Common myeloid progenitor, CD34-positive (primary cell): ENCODE data around the gene TBC1D8.

Experiments
- CTCF ChIA-PET: fragments of 350-600 bp; sonication (Branson Sonifier 250); formaldehyde crosslinking; loops from one replicate; lab custom pipeline; 2021; ENCODE audit warnings: antibody characterized with exemption; lab: Charles Lee
- POLR2A ChIA-PET: fragments of 350-600 bp; sonication (Branson Sonifier 250); formaldehyde crosslinking; loops from one replicate; lab custom pipeline; 2021; ENCODE audit warnings: antibody characterized with exemption; lab: Charles Lee
- DNase-seq, 3 donors: peaks; one replicate each; pipeline versions ENCODE4 v3.0.0 to v3.0.0-alpha.2; 2013
- H3K27ac ChIP-seq, 2 experiments: 1 replicate in 1 of 2; 2 replicates in 1 of 2; pipeline ENCODE4 v1.7.0; 2013; ENCODE audit warnings: inconsistent platforms in 2 of 2, low read length in 2 of 2, mild to moderate bottlenecking in 2 of 2, low read depth in 1 of 2, moderate library complexity in 1 of 2; ENCODE audit not compliant: severe bottlenecking in 2 of 2, insufficient read depth in 1 of 2, poor library complexity in 1 of 2
- H3K27me3 ChIP-seq, 5 experiments: replicated peaks in 2 of 5; 1 replicate in 3 of 5; 2 replicates in 2 of 5; pipeline versions ENCODE4 v1.6.1 to v1.7.0; 2013; ENCODE audit warnings: low read length in 4 of 5, mild to moderate bottlenecking in 2 of 5, moderate library complexity in 2 of 5, inconsistent platforms in 1 of 5; ENCODE audit not compliant: insufficient read depth in 5 of 5, control insufficient read depth in 4 of 5
- H3K36me3 ChIP-seq, 4 experiments: 1 replicate in 2 of 4; 2 replicates in 2 of 4; pipeline versions ENCODE4 v1.6.1 to v1.7.0; 2013; ENCODE audit warnings: low read length in 3 of 4, control low read depth in 1 of 4, mild to moderate bottlenecking in 1 of 4; ENCODE audit not compliant: control insufficient read depth in 4 of 4, insufficient read depth in 4 of 4
- H3K4me1 ChIP-seq, 4 experiments: 1 replicate in 3 of 4; 2 replicates in 1 of 4; pipeline versions ENCODE4 v1.6.1 to v1.7.1; 2013; ENCODE audit warnings: low read length in 3 of 4, mild to moderate bottlenecking in 3 of 4, control low read depth in 1 of 4, inconsistent platforms in 1 of 4, moderate library complexity in 1 of 4; ENCODE audit not compliant: control insufficient read depth in 4 of 4, insufficient read depth in 4 of 4; ENCODE audit errors: control extremely low read depth in 1 of 4
- H3K4me3 ChIP-seq, 7 experiments: 1 replicate in 4 of 7; 2 replicates in 3 of 7; pipeline versions ENCODE4 v1.5.1 to v1.7.0; 2013; ENCODE audit warnings: mild to moderate bottlenecking in 7 of 7, low read length in 6 of 7, moderate library complexity in 6 of 7, inconsistent platforms in 2 of 7, low read depth in 2 of 7, control low read depth in 1 of 7; ENCODE audit not compliant: insufficient read depth in 4 of 7, control insufficient read depth in 1 of 7; ENCODE audit errors: extremely low read depth in 1 of 7
- H3K9me3 ChIP-seq, 5 experiments: 1 replicate in 4 of 5; 2 replicates in 1 of 5; pipeline versions ENCODE4 v1.6.1 to v1.7.1; 2013; ENCODE audit warnings: low read length in 4 of 5, mild to moderate bottlenecking in 2 of 5, inconsistent platforms in 1 of 5, low read depth in 1 of 5, moderate library complexity in 1 of 5; ENCODE audit not compliant: control insufficient read depth in 4 of 5, insufficient read depth in 2 of 5; ENCODE audit errors: control extremely low read depth in 1 of 5
- WGBS: methylation state at CpG from one replicate; pipeline ENCODE4 v1.1.5; 2013; ENCODE audit not compliant: insufficient coverage; 5-methylcytosine and 5-hydroxymethylcytosine counted together

The TBC1D8 gene

GRCh38 chr2:101120124-101120996 is 30.8 kb downstream of the TBC1D8 start:
- Histone ChIP-seq H3K36me3 (no peaks in the 10 kb centered on the region), H3K27ac (no peak overlapping the region), H3K9me3 (no peaks in the 10 kb centered on the region), H3K4me3 (no peak overlapping the region), H3K27me3 (no peaks in the 10 kb centered on the region), H3K4me1 (peaks cover 0 to 62% (median 10%) of the 10 kb centered on the region in 4 experiments)
- WGBS: 91% methylated on average over 7 of the region's 11 CpGs
- CTCF ChIA-PET: interaction anchor here (1.7 kb wide), 1 partner anchor 33 kb away, joined by 4 read pairs; no protein-coding TSS in a partner anchor
- no peak for DNase-seq
- POLR2A ChIA-PET: no interaction called here

- H3K27ac ChIP-seq: no peak overlapping the region
- no peak overlapping the region for H3K4me3 ChIP-seq
- peaks cover 7 to 61% (median 8%) of the 10 kb centered on the region in 4 experiments for H3K4me1 ChIP-seq
- POLR2A ChIA-PET: no interaction called here
- no peaks in the 10 kb centered on the region for H3K27me3 ChIP-seq
- 95% methylated on average over 2 of the region's 2 CpGs for WGBS
- no peaks in the 10 kb centered on the region for H3K36me3 ChIP-seq
- CTCF ChIA-PET: no interaction called here
- H3K9me3 ChIP-seq: no peaks in the 10 kb centered on the region
- DNase-seq: no peak
Observed at GRCh38 chr2:101119431-101119830, 31.8 kb downstream of the TBC1D8 start.

- CTCF ChIA-PET: no interaction called here
- no peaks in the 10 kb centered on the region for H3K9me3 ChIP-seq
- H3K27me3 ChIP-seq: no peaks in the 10 kb centered on the region
- H3K4me3 ChIP-seq: no peak overlapping the region
- H3K27ac ChIP-seq: no peak overlapping the region
- H3K4me1 ChIP-seq: peaks cover 7 to 73% (median 14%) of the 10 kb centered on the region in 4 experiments
- no peaks in the 10 kb centered on the region for H3K36me3 ChIP-seq
- POLR2A ChIA-PET: no interaction called here
- DNase-seq: no peak
- WGBS: 100% methylated on average over 3 of the region's 9 CpGs
Observed at GRCh38 chr2:101116841-101117552, 34.2 kb downstream of the TBC1D8 start.

- H3K4me1 ChIP-seq: peaks cover 7 to 72% (median 14%) of the 10 kb centered on the region in 4 experiments
- ChIA-PET POLR2A (no interaction called here), CTCF (no interaction called here)
- no peaks in the 10 kb centered on the region for H3K27me3 ChIP-seq
- no peaks in the 10 kb centered on the region for H3K36me3 ChIP-seq
- H3K9me3 ChIP-seq: no peaks in the 10 kb centered on the region
- no peak overlapping the region for H3K4me3 ChIP-seq
- 83% methylated on average over 3 of the region's 4 CpGs for WGBS
- DNase-seq: no peak
- H3K27ac ChIP-seq: no peak overlapping the region
Observed at GRCh38 chr2:101116348-101116747, 34.8 kb downstream of the TBC1D8 start.

GRCh38 chr2:101115664-101116063 is 35.5 kb downstream of the TBC1D8 start:
- no peaks in the 10 kb centered on the region for H3K36me3 ChIP-seq
- H3K27me3 ChIP-seq: no peaks in the 10 kb centered on the region
- ChIA-PET CTCF (no interaction called here), POLR2A (no interaction called here)
- WGBS: 100% methylated on average over 2 of the region's 4 CpGs
- no peak overlapping the region for H3K4me3 ChIP-seq
- no peaks in the 10 kb centered on the region for H3K9me3 ChIP-seq
- no peak for DNase-seq
- H3K27ac ChIP-seq: no peak overlapping the region
- peaks cover 7 to 68% (median 14%) of the 10 kb centered on the region in 4 experiments for H3K4me1 ChIP-seq

GRCh38 chr2:101114815-101115214 is 36.4 kb downstream of the TBC1D8 start:
- H3K4me1 ChIP-seq: peaks cover 7 to 65% (median 14%) of the 10 kb centered on the region in 4 experiments
- H3K27ac ChIP-seq: no peak overlapping the region
- 50% methylated on average over 2 of the region's 6 CpGs for WGBS
- no peaks in the 10 kb centered on the region for H3K9me3 ChIP-seq
- DNase-seq: peak; percentile 24 to 76 (median 62)
- no peaks in the 10 kb centered on the region for H3K27me3 ChIP-seq
- POLR2A ChIA-PET: interaction anchor here (0.6 kb wide), 1 partner anchor 10 kb away, joined by 3 read pairs; no protein-coding TSS in a partner anchor
- CTCF ChIA-PET: no interaction called here
- H3K36me3 ChIP-seq: no peaks in the 10 kb centered on the region
- H3K4me3 ChIP-seq: peak overlapping the region in 1 of 7 experiments; percentile 18
